ENCODE results near the gene DPYSL3.

DNA sequence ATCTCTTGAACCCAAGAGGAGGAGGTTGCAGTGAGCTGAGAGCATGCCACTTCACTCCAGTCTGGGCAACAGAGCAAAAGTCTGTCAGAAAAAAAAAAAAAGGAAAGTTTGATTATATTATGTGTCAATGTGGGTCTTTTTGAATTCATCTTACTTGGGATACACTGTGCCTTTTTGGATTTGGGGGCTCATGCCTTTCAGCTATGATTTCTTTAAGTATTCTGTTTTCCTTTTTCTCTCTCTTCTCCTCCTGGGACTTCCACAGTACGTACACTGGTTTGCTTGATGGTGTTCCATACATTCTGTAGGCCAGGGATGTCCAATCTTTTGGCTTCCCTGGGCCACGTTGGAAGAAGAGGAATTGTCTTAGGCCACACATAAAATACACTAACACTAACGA lies 128.3 kb downstream of the DPYSL3 start:
- TF ChIP-seq, protein P1, sequence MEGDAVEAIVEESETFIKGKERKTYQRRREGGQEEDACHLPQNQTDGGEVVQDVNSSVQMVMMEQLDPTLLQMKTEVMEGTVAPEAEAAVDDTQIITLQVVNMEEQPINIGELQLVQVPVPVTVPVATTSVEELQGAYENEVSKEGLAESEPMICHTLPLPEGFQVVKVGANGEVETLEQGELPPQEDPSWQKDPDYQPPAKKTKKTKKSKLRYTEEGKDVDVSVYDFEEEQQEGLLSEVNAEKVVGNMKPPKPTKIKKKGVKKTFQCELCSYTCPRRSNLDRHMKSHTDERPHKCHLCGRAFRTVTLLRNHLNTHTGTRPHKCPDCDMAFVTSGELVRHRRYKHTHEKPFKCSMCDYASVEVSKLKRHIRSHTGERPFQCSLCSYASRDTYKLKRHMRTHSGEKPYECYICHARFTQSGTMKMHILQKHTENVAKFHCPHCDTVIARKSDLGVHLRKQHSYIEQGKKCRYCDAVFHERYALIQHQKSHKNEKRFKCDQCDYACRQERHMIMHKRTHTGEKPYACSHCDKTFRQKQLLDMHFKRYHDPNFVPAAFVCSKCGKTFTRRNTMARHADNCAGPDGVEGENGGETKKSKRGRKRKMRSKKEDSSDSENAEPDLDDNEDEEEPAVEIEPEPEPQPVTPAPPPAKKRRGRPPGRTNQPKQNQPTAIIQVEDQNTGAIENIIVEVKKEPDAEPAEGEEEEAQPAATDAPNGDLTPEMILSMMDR (IDR thresholded peaks at IDR 0.05; ENCODE audit: extremely low read depth in 1 of 2, insufficient read depth in 1 of 2, low read depth in 1 of 2, low read length in 2 of 2): no peak
- no peak for TF ChIP-seq EZH2 (IDR thresholded peaks at IDR 0.05; ENCODE audit: borderline replicate concordance, low read depth, low read length, severe bottlenecking)
- TF ChIP-seq POLR2A (IDR thresholded peaks at IDR 0.05; ENCODE audit: low read depth, low read length): no peak
- no peak for TF ChIP-seq GATA2 (IDR thresholded peaks at IDR 0.05; ENCODE audit: insufficient read depth, insufficient read length, low read depth, low read length)
